Measurements from ENCODE around the gene BCL2A1. TPM values are rescaled to one million over a fixed set of nuclear protein-coding genes. Genes with fewer than 3 reads are reported as not detected.

The BCL2A1 gene
- total RNA-seq, 1 experiment from 2014 or later: not detected

DNA sequence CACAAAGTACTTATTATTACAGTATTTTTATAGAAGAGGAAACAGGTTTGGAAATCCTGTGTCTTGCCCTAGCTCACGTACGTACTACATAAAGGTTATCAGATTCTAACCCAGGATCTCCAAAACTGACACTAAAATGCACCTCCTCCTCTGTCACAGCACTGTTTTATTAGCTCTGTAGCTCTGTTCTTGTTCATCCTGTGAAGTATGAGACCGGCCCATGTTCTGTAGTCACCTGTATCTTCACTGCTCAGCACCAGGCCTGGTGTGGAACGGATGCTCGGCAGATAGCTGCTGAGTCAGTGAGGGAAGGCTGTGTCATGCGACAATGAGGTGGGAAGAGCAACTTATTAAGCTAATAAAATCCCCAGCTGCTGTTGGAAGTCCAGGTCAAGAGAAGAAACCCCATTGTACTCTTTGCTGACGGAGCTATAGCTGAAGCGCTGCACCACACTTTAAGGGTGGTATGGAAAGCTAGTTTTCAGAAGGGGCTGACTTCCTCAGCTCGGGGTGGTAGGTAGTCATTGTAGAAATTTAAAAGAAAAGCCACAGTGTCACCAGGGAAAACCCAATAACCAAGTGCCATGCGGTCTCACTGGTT lies 22.8 kb downstream of the BCL2A1 start:
- H3K27ac ChIP-seq (ENCODE audit: insufficient read length, low read depth, low read length): no peak overlapping the region
- TF ChIP-seq, protein P1, sequence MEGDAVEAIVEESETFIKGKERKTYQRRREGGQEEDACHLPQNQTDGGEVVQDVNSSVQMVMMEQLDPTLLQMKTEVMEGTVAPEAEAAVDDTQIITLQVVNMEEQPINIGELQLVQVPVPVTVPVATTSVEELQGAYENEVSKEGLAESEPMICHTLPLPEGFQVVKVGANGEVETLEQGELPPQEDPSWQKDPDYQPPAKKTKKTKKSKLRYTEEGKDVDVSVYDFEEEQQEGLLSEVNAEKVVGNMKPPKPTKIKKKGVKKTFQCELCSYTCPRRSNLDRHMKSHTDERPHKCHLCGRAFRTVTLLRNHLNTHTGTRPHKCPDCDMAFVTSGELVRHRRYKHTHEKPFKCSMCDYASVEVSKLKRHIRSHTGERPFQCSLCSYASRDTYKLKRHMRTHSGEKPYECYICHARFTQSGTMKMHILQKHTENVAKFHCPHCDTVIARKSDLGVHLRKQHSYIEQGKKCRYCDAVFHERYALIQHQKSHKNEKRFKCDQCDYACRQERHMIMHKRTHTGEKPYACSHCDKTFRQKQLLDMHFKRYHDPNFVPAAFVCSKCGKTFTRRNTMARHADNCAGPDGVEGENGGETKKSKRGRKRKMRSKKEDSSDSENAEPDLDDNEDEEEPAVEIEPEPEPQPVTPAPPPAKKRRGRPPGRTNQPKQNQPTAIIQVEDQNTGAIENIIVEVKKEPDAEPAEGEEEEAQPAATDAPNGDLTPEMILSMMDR (conservative IDR thresholded peaks at IDR 0.05): no peak
- no peaks in the 10 kb centered on the region for H3K9me3 Mint-ChIP-seq
- no peak overlapping the region for H4K5ac ChIP-seq (ENCODE audit: insufficient read length, low read depth, low read length)
- H3K27me3 ChIP-seq (ENCODE audit: insufficient read depth, low read length): no peaks in the 10 kb centered on the region
- H2BK20ac ChIP-seq (ENCODE audit: low read depth, low read length, poor library complexity, severe bottlenecking): no peak overlapping the region
- no peak overlapping the region for H3K23ac ChIP-seq (ENCODE audit: insufficient read length, low read depth, low read length)
- no peak overlapping the region for H2BK5ac ChIP-seq (ENCODE audit: insufficient read length, low read length)
- H4K8ac ChIP-seq (replicated peaks; ENCODE audit: insufficient read length, low read depth, low read length): no peak overlapping the region
- no peaks in the 10 kb centered on the region for H3K36me3 Mint-ChIP-seq (ENCODE audit: insufficient read depth in 1 of 3, low read depth in 3 of 3)
- H3K9me3 ChIP-seq (ENCODE audit: control insufficient read depth, low read depth, low read length): no peaks in the 10 kb centered on the region
- no peaks in the 10 kb centered on the region for H3K79me2 ChIP-seq (ENCODE audit: insufficient read depth, low read length)
- H3K14ac ChIP-seq (ENCODE audit: insufficient read depth, low read length): no peak overlapping the region
- no peak overlapping the region for H3K9ac ChIP-seq (ENCODE audit: extremely low read depth, insufficient read length, low read length)
- no peak overlapping the region for H3K4me2 ChIP-seq (ENCODE audit: insufficient read depth, insufficient read length, low read length)
- no peak for DNase-seq
- H3K4me3 Mint-ChIP-seq: no peak overlapping the region
- WGBS (ENCODE audit: extremely low coverage, insufficient read length, low lambda C conversion rate): no CpG with 5 or more reads among the region's 10 CpGs
- no peak overlapping the region for H4K91ac ChIP-seq (ENCODE audit: insufficient read length, low read depth, low read length)
- no peak overlapping the region for H2AK5ac ChIP-seq (ENCODE audit: insufficient read length, low read length)
- no peak overlapping the region for H2AFZ ChIP-seq (ENCODE audit: low read length)
- no peak overlapping the region for H3K56ac ChIP-seq (ENCODE audit: insufficient read length, low read depth, low read length)
- no peaks in the 10 kb centered on the region for H3K4me1 Mint-ChIP-seq
- no peak overlapping the region for H3K4ac ChIP-seq (ENCODE audit: low read depth, low read length)
- no peaks in the 10 kb centered on the region for H3K79me1 ChIP-seq (ENCODE audit: insufficient read depth, low read depth, low read length, poor library complexity, severe bottlenecking)
- no peak overlapping the region for H3T11ph ChIP-seq (ENCODE audit: low read length)
- no peak overlapping the region for H2BK15ac ChIP-seq (ENCODE audit: low read depth, low read length)
- peaks cover 1% of the 10 kb centered on the region for H3K27me3 Mint-ChIP-seq (ENCODE audit: low read depth)
- no peaks in the 10 kb centered on the region; the same call in 1 of the 2 replicates for H3K4me1 ChIP-seq (ENCODE audit: insufficient read depth, low read length)
- H4K20me1 ChIP-seq (ENCODE audit: control insufficient read depth, insufficient read depth, insufficient read length): no peaks in the 10 kb centered on the region
- H2BK12ac ChIP-seq (ENCODE audit: insufficient read length, low read depth, low read length): no peak overlapping the region
- no peak overlapping the region for H2BK120ac ChIP-seq (ENCODE audit: low read depth, low read length, poor library complexity, severe bottlenecking)
- H3K18ac ChIP-seq (ENCODE audit: insufficient read length, low read depth, low read length): no peak overlapping the region
- no peaks in the 10 kb centered on the region for H3K23me2 ChIP-seq (ENCODE audit: insufficient read length, low read depth, low read length, poor library complexity, severe bottlenecking)
- no peak overlapping the region for H3K27ac Mint-ChIP-seq
